Measurements from ENCODE around the gene ABLIM1.

DNA sequence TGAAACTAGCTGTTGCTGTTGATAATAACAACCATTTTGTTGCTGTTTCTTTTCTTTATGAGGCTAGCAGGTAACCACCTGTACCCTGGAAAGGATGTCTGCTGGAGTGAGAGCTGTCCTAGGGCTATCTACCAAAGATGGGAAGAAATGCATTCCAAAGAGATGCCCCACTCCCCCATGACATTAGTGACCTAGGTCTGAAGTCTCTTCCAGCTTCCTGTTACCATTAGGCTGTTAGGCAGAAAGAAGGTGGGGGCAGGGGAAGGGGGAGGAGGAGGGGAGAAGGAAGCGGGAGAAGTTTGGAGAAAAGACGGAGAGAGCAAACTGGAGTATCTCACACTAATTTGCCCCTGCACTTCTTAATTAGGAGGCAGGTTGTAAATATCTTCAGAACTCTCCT is 118.5 kb downstream of the ABLIM1 start:
- TF ChIP-seq, protein P1, sequence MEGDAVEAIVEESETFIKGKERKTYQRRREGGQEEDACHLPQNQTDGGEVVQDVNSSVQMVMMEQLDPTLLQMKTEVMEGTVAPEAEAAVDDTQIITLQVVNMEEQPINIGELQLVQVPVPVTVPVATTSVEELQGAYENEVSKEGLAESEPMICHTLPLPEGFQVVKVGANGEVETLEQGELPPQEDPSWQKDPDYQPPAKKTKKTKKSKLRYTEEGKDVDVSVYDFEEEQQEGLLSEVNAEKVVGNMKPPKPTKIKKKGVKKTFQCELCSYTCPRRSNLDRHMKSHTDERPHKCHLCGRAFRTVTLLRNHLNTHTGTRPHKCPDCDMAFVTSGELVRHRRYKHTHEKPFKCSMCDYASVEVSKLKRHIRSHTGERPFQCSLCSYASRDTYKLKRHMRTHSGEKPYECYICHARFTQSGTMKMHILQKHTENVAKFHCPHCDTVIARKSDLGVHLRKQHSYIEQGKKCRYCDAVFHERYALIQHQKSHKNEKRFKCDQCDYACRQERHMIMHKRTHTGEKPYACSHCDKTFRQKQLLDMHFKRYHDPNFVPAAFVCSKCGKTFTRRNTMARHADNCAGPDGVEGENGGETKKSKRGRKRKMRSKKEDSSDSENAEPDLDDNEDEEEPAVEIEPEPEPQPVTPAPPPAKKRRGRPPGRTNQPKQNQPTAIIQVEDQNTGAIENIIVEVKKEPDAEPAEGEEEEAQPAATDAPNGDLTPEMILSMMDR (IDR thresholded peaks at IDR 0.05), result no peak
- TF ChIP-seq EP300 (IDR thresholded peaks at IDR 0.05; ENCODE audit: low read depth) (no peak), POLR2A (IDR thresholded peaks at IDR 0.05) (no peak)

All from transverse colon (tissue), 3 donors.